Subcutaneous abdominal adipose tissue (tissue), 5 donors: ENCODE data around the gene PHYH.
"Not testable (repeated sequence)": the region's sequence is repeated elsewhere in the genome, so short reads cannot be mapped to it uniquely, and the experiment has no call there.

Source experiments
- H3K27ac ChIP-seq: one replicate; pipeline ENCODE4 v1.7.0; 2013; ENCODE audit warnings: low read depth, mild to moderate bottlenecking, inconsistent platforms, low read length, moderate library complexity
- H3K27me3 ChIP-seq, 5 donors: one replicate each; pipeline ENCODE4 v1.7.0; 2013; ENCODE audit warnings: low read length in 5 of 5, inconsistent platforms in 1 of 5; ENCODE audit not compliant: control insufficient read depth in 5 of 5, insufficient read depth in 4 of 5
- H3K36me3 ChIP-seq, 5 donors: one replicate each; pipeline ENCODE4 v1.7.0; 2013; ENCODE audit warnings: low read length in 5 of 5; ENCODE audit not compliant: control insufficient read depth in 5 of 5, insufficient read depth in 5 of 5
- H3K4me1 ChIP-seq, 5 donors: one replicate each; pipeline ENCODE4 v1.7.0; 2013; ENCODE audit warnings: low read length in 5 of 5, mild to moderate bottlenecking in 3 of 5, moderate library complexity in 1 of 5; ENCODE audit not compliant: control insufficient read depth in 5 of 5, insufficient read depth in 5 of 5
- H3K4me3 ChIP-seq, 5 donors: one replicate each; pipeline ENCODE4 v1.7.0; 2013; ENCODE audit warnings: low read length in 5 of 5, low read depth in 1 of 5
- H3K9ac ChIP-seq, 5 donors: one replicate each; pipeline ENCODE4 v1.7.0; 2013; ENCODE audit warnings: low read length in 5 of 5, mild to moderate bottlenecking in 4 of 5, moderate library complexity in 3 of 5
- H3K9me3 ChIP-seq, 5 donors: one replicate each; pipeline ENCODE4 v1.7.0; 2013; ENCODE audit warnings: low read length in 5 of 5; ENCODE audit not compliant: control insufficient read depth in 5 of 5
- donor health status: healthy.
- donor health status: healthy.
- donor health status: healthy.
- donor health status: healthy.
- donor health status: healthy.

The PHYH gene

DNA sequence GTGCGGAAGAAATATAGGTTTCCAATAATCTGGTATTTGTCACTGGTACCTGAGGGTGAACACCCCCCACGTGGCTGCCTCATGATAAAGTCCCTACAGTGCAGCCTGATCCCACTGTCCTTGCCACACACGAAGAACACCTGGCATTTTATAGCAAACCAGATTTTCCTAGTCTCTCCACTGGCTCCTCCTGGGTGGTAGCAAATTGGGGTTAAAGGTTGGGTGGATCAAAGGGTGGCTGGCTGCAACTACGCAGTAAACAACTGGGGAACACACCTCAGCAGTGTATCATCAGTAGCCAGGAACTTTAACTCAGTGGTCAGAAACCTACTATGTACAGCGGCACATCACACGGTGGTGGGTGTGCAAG, 37.9 kb upstream of the PHYH start:
- Histone ChIP-seq H3K27me3 (no peaks in the 10 kb centered on the region), H3K36me3 (peaks cover 0 to 33% (median 16%) of the 10 kb centered on the region in 5 donors), H3K27ac (peak overlapping the region; percentile 52), H3K9ac (no peak overlapping the region), H3K4me3 (peak overlapping the region in 1 of 5 donors; percentile 62), H3K4me1 (peaks cover 2 to 23% (median 16%) of the 10 kb centered on the region in 5 donors), H3K9me3 (no peaks in the 10 kb centered on the region)

DNA sequence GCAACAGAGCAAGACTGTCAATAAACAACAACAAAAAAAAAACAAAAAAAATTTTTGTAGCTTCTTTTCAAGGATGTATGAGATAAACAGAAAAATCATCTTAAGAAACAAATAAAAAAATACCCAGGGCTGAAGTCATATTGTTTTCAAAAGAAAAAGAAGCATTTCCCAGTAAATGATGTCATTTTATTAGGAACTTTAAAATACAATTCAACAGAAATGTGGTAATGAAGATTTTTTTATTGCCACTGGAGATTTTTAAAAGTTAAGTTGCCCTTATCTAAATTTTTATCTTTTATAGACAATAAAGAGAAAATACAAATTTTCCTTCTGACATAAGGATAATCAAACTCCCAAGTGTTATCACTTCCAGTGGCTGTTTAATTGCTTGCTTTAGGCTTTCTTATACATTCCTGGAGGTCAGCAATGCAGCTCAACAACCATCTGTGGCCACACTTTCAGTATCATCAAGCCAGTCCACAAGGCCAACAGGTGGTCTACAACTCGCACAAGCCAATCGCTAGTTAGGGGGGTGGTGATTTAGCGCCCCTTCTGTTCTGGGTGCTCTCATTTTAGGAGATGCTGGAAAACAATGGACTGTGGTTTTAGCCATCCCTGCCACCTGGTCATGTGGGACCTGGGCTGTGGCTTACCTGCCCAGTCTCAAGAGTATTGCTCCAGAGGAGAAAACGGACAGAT, 37.4 kb upstream of the PHYH start:
- Histone ChIP-seq H3K27ac (peak overlapping the region; percentile 52), H3K4me3 (no peak overlapping the region), H3K9me3 (no peaks in the 10 kb centered on the region), H3K9ac (no peak overlapping the region), H3K4me1 (peaks cover 2 to 23% (median 16%) of the 10 kb centered on the region in 5 donors), H3K36me3 (peaks cover 0 to 37% (median 19%) of the 10 kb centered on the region in 5 donors), H3K27me3 (no peaks in the 10 kb centered on the region)

DNA sequence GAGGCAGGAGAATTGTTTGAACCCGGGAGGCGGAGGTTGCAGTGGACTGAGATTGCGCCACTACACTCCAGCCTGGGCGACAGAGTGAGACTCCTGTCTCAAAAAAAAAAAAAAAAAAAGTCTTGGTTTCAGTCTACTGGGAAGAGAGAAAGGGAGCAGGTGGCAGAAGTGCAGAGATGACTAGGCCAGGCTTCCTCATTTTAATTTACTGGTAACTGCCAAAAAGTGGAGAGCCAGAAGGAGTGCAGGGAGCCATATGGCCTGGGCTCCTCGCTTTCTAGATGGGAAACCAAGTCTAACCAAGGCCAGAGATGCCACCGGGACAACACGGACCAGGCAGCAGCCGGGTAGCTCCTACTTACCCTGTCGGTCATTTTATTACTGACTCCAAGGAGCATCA, 36.0 kb upstream of the PHYH start:
- H3K27ac ChIP-seq: no peak overlapping the region
- peaks cover 2 to 23% (median 16%) of the 10 kb centered on the region in 5 donors for H3K4me1 ChIP-seq
- no peaks in the 10 kb centered on the region for H3K9me3 ChIP-seq
- H3K4me3 ChIP-seq: no peak overlapping the region
- H3K9ac ChIP-seq: no peak overlapping the region
- H3K27me3 ChIP-seq: no peaks in the 10 kb centered on the region
- H3K36me3 ChIP-seq: peaks cover 7 to 48% (median 26%) of the 10 kb centered on the region in 5 donors

DNA sequence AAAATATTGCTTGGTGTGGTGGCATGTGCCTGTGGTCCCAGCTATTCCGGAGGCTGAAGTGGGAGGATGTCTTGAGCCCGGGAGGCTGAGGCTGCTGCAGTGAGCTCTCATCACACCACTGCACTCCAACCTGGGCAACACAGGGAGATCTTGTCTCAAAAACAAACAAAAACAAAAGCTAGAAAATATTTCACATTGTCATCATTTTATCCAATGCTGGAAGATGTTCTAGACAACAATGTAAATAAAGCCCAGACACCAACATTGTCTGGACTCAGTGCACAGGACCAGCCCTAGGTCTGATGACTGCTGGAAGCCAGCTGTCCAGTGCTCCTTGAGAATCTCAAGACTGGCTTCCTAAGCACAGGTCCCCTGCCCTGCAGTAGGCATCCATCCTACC, 34.7 kb upstream of the PHYH start:
- H3K27me3 ChIP-seq: no peaks in the 10 kb centered on the region
- peaks cover 2 to 18% (median 16%) of the 10 kb centered on the region in 5 donors for H3K4me1 ChIP-seq
- H3K27ac ChIP-seq: no peak overlapping the region
- H3K9me3 ChIP-seq: no peaks in the 10 kb centered on the region
- no peak overlapping the region for H3K9ac ChIP-seq
- H3K36me3 ChIP-seq: peaks cover 7 to 57% (median 33%) of the 10 kb centered on the region in 5 donors
- no peak overlapping the region for H3K4me3 ChIP-seq

DNA sequence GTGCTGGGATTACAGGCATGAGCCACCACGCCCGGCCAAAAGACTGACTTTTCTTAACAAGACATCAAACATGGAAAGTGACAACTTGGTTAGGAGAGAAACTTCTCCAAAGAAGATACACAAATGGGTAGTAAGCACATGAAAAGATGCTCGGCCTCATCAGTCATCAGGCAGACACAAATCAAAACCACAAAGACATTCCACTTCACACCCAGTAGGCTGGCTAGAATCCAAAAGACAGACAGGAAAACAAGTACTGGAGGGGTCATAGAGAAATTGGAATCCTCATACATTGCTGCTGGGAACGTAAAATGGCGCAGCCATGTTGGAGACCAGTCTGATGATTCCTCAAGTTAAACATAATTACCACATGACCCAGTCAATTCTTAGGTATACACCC, 31.8 kb upstream of the PHYH start:
- H3K9me3 ChIP-seq: no peaks in the 10 kb centered on the region
- no peaks in the 10 kb centered on the region for H3K4me1 ChIP-seq
- H3K27ac ChIP-seq: no peak overlapping the region
- no peak overlapping the region for H3K4me3 ChIP-seq
- H3K9ac ChIP-seq: no peak overlapping the region
- no peaks in the 10 kb centered on the region for H3K27me3 ChIP-seq
- peaks cover 7 to 79% (median 54%) of the 10 kb centered on the region in 5 donors for H3K36me3 ChIP-seq

DNA sequence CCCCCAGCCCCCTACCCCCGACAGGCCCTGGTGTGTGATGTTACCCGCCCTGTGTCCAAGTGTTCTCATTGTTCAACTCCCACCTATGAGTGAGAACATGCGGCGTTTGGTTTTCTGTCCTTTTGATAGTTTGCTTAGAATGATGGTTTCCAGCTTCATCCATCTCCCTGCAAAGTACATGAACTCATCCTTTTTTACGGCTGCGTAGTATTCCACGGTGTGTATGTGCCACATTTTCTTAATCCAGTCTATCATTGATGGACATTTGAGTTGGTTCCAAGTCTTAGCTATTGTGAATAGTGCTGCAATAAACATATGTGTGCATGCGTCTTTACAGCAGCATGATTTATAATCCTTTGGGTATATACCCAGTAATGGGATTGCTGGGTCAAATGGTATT, 31.1 kb upstream of the PHYH start:
- H3K4me3 ChIP-seq, H3K27me3 ChIP-seq, H3K4me1 ChIP-seq, H3K9me3 ChIP-seq, H3K9ac ChIP-seq, H3K27ac ChIP-seq: not testable (repeated sequence)
- H3K36me3 ChIP-seq: peaks cover 7 to 81% (median 59%) of the 10 kb centered on the region in 5 donors

DNA sequence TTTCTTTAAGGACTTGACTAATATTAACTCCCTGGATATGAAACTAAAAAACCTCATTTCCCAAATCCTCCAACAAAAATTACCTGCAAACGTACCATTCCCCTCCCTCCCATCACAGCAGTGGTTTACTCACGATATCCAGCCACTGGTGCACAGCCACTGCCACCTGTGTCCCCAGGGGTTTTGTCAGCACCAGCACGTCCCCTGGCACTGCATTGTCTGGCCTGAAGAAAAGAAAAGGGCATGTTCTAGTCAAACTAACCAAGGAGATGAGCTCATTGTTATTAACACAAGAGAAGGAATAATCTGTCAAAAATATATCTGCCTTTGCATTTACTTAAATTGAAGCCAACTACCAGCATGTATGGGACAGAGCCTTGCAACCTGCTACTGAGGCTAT, 29.7 kb upstream of the PHYH start:
- H3K9ac ChIP-seq: no peak overlapping the region
- no peak overlapping the region for H3K27ac ChIP-seq
- no peak overlapping the region for H3K4me3 ChIP-seq
- no peaks in the 10 kb centered on the region for H3K27me3 ChIP-seq
- peaks cover 12 to 82% (median 64%) of the 10 kb centered on the region in 5 donors for H3K36me3 ChIP-seq
- no peaks in the 10 kb centered on the region for H3K4me1 ChIP-seq
- no peaks in the 10 kb centered on the region for H3K9me3 ChIP-seq

DNA sequence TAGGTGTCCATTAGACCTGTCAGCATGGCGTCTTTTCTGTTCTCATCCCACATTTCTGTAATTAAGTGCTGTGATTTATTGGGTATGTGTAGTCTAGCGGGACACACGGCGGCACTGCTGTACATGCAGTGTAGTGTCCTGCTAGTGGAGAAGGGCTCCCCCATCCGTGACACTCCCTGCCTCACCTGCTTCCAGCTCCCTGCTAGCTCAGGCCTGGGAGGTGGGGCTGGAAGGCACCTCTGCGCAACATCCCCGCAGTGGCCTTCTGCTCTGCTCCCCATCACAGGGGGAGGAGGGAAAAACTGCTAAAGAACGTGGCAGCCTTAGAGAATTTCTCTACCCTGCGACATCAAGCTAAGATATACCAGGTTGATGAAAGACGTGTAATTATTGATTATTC, 28.7 kb upstream of the PHYH start:
- peaks cover 18 to 86% (median 69%) of the 10 kb centered on the region in 5 donors for H3K36me3 ChIP-seq
- no peaks in the 10 kb centered on the region for H3K27me3 ChIP-seq

DNA sequence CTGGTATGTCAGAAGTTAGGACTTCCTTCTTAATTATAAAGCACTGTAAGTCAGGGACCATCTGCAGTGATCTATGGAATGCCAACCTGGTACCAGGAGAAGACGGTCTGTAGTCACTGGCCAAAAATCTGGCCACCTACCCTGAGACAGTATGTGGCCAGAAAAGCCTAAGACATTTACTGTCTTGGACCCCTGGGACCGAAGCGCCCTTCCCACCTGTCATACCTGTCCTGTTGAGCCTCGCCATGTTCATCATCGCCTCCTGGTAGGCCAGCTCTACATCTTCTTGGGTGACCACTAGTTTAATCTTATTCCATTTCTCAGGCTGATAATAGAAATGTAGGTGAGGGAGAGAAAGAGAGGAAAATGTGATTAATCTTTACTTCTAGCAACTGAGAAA, 28.3 kb upstream of the PHYH start:
- Histone ChIP-seq H3K4me1 (no peaks in the 10 kb centered on the region), H3K36me3 (peaks cover 18 to 84% (median 68%) of the 10 kb centered on the region in 5 donors), H3K9me3 (no peaks in the 10 kb centered on the region), H3K9ac (no peak overlapping the region), H3K27ac (no peak overlapping the region), H3K4me3 (no peak overlapping the region), H3K27me3 (no peaks in the 10 kb centered on the region)

More for the DNA sequence above, 28.7 kb upstream of the PHYH start:
- no peak overlapping the region for H3K4me3 ChIP-seq
- no peak overlapping the region for H3K27ac ChIP-seq
- H3K9ac ChIP-seq: no peak overlapping the region
- no peaks in the 10 kb centered on the region for H3K9me3 ChIP-seq
- no peaks in the 10 kb centered on the region for H3K4me1 ChIP-seq

DNA sequence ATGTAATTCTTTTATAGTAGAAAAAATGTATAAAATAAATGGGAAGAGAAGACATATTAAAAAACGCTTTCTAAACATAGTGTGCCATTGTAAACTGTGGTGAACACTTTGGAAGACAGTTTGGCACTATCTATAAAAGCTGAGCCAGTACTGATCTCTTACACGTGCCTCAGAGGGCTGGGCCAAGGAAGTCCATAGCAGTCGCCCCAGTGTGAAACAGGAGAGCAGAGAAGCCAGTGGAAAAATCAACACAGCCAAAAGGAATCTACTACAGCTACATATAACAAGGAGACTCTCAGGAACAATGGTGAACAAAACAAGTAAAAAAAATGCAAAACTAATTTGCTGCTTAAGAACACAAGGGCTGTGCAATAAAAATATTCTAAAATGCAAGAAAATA, 27.7 kb upstream of the PHYH start:
- no peak overlapping the region for H3K9ac ChIP-seq
- H3K4me1 ChIP-seq: no peaks in the 10 kb centered on the region
- H3K27ac ChIP-seq: no peak overlapping the region
- H3K36me3 ChIP-seq: peaks cover 18 to 84% (median 69%) of the 10 kb centered on the region in 5 donors
- no peaks in the 10 kb centered on the region for H3K27me3 ChIP-seq
- H3K4me3 ChIP-seq: no peak overlapping the region
- H3K9me3 ChIP-seq: no peaks in the 10 kb centered on the region
